HG02610 (cell line): ENCODE results near the gene IL1RL1.

Experiments used
- ATAC-seq: cut with Tn5 transposase; IDR thresholded peaks from one replicate; pipeline ENCODE4 v1.9.1; 2021; ENCODE audit warnings: mild to moderate bottlenecking, moderate library complexity; ENCODE audit not compliant: unreplicated experiment

Gene IL1RL1

GRCh38 chr2:102334486-102334885 is 23.1 kb downstream of the IL1RL1 start:
- ATAC-seq, result no peak

- no peak for ATAC-seq
Observed at GRCh38 chr2:102335871-102336366, 24.6 kb downstream of the IL1RL1 start.

GRCh38 chr2:102336502-102336945 is 25.2 kb downstream of the IL1RL1 start:
- no peak for ATAC-seq

- ATAC-seq, result peak; percentile 10
Observed at GRCh38 chr2:102337012-102337411, 25.6 kb downstream of the IL1RL1 start.

- peak; percentile 82 for ATAC-seq
Observed at GRCh38 chr2:102337481-102338386, 26.4 kb downstream of the IL1RL1 start.

- ATAC-seq, result no peak
Observed at GRCh38 chr2:102340778-102341177, 29.4 kb downstream of the IL1RL1 start.

GRCh38 chr2:102342888-102343287 is 31.5 kb downstream of the IL1RL1 start:
- no peak for ATAC-seq

- ATAC-seq, result no peak
Observed at GRCh38 chr2:102344397-102344796, 33.0 kb downstream of the IL1RL1 start.

- no peak for ATAC-seq
Observed at GRCh38 chr2:102345329-102345920, 34.1 kb downstream of the IL1RL1 start.

- ATAC-seq, result no peak
Observed at GRCh38 chr2:102346381-102347130, 35.2 kb downstream of the IL1RL1 start.

- ATAC-seq, result no peak
Observed at GRCh38 chr2:102350137-102350793, 38.9 kb downstream of the IL1RL1 start.

GRCh38 chr2:102355526-102356380 is 44.4 kb downstream of the IL1RL1 start, which contains the start of gene IL18R1:
IL18R1 (plus strand) TSS chr2:102355796; CDS start chr2:102362661, 6,865 bp downstream.
- ATAC-seq, result peak; percentile 85

GRCh38 chr2:102356381-102356712 is 45.0 kb downstream of the IL1RL1 start:
- no peak for ATAC-seq

- no peak for ATAC-seq
Observed at GRCh38 chr2:102356741-102357140, 45.4 kb downstream of the IL1RL1 start.

- ATAC-seq, result peak; percentile 33
Observed at GRCh38 chr2:102357937-102358336, 46.6 kb downstream of the IL1RL1 start.

- ATAC-seq, result no peak
Observed at GRCh38 chr2:102358496-102358895, 47.1 kb downstream of the IL1RL1 start.

GRCh38 chr2:102359527-102359926 is 48.2 kb downstream of the IL1RL1 start:
- ATAC-seq, result no peak

GRCh38 chr2:102361632-102362241 is 50.4 kb downstream of the IL1RL1 start:
- no peak for ATAC-seq

- ATAC-seq, result no peak
Observed at GRCh38 chr2:102365763-102366162, 54.4 kb downstream of the IL1RL1 start.
